Measurements from ENCODE around the gene BMPR1A.

DNA sequence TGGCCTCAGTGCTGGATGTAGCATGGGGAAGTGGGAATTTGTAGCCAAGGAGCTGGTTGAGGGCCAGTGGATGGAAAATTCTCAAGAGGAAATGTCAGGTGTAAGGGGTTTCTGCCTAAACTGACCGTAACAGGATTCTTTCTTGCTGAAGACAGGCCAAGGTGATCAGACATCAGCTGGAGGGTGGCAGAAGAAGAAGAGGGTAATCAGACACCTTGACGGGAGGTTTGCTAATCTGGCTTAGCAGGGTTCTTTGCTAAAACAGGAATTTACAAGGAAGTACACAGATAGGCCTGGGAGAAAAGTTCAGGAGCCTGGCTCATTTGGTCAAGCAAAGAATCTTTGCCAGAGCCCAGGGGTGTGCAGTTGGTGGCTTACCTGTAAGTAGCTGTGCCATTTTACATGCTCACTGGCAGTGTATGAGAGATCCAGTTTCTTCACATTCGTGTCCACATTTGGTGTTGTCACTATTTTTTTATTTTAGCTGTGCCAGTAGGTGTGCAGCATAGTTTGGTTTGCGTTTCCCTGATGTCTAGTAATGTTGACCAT is 73.7 kb downstream of the BMPR1A start:
- TF ChIP-seq POLR2A (IDR thresholded peaks at IDR 0.05): no peak
- TF ChIP-seq, protein P1, sequence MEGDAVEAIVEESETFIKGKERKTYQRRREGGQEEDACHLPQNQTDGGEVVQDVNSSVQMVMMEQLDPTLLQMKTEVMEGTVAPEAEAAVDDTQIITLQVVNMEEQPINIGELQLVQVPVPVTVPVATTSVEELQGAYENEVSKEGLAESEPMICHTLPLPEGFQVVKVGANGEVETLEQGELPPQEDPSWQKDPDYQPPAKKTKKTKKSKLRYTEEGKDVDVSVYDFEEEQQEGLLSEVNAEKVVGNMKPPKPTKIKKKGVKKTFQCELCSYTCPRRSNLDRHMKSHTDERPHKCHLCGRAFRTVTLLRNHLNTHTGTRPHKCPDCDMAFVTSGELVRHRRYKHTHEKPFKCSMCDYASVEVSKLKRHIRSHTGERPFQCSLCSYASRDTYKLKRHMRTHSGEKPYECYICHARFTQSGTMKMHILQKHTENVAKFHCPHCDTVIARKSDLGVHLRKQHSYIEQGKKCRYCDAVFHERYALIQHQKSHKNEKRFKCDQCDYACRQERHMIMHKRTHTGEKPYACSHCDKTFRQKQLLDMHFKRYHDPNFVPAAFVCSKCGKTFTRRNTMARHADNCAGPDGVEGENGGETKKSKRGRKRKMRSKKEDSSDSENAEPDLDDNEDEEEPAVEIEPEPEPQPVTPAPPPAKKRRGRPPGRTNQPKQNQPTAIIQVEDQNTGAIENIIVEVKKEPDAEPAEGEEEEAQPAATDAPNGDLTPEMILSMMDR (IDR thresholded peaks at IDR 0.05): no peak
